Pons (tissue), 1 donor: ENCODE results near the gene TNFRSF12A.
A peak's percentile ranks its signal among the peaks of the same experiment; 100 is the strongest.

Source experiments
- DNase-seq: peaks from one replicate; pipeline ENCODE4 v3.0.0-alpha.2; 2016; ENCODE audit warnings: low spot score

Gene TNFRSF12A

GRCh38 chr16:2986623-2987188 lies 33.5 kb upstream of the TNFRSF12A start:
- no peak for DNase-seq

DNA sequence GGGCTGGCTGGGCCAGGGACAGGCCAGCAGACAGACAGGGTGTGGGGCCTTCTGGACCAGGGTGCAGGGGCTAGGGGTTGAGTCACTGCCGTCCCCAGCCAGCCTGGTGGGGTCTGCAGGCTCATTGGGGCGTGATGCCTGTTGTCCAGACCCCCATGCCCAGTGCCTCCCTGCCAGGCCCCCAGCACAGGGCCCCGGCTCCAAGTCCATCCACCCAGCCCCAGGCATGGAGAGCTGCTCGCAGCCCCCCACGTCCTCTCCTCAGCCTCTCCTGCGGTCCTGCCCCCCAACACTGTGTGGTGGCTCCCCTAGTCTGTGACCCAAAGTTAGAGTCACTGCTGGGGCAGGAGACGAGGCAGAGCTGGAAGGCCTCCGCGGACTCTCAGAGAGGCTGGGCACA lies 32.9 kb upstream of the TNFRSF12A start:
- DNase-seq, result no peak

DNA sequence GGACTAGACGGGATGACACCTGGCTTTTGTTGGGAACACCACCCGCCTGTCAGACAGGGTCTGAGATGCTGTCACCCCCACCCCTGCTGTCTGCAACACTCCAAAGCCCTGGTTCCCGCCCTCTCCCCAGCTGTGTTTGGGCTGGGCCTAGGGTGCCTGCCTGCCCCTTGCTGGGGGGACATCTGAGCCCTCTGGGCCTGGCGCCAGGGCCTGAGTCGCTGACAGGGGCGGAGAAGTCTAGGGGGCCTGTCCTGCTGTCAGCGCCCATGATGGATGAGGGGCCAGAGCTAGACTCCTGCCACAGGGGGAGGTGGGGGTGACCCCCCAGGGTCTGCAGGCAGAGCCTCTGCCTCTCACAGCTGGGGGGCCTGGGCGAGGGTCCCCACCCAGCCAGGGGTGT lies 32.3 kb upstream of the TNFRSF12A start:
- DNase-seq, result no peak

- DNase-seq, result no peak
These were observed 31.5 kb upstream of the TNFRSF12A start for GRCh38 chr16:2988590-2989099.

DNA sequence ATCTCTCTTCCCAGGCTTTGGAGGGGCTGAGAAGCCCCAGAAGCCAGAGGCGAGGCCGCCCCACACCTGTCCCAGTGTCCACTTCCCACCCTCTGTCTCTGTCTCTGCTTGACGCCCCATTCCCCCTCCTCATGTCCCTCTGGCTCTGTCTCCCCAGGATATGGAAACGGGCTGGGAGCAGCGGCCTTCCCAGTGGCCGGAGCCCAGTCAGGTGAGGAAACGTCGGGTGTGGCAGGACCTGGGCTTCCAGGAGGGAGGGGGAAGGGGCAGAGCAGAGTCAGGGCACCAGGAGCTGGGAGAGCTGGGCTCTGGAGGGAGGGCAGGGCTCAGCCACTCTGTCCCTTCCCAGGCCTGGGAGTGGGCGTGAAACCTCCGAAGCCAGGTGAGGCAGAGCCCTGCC lies 29.3 kb upstream of the TNFRSF12A start:
- no peak for DNase-seq

DNA sequence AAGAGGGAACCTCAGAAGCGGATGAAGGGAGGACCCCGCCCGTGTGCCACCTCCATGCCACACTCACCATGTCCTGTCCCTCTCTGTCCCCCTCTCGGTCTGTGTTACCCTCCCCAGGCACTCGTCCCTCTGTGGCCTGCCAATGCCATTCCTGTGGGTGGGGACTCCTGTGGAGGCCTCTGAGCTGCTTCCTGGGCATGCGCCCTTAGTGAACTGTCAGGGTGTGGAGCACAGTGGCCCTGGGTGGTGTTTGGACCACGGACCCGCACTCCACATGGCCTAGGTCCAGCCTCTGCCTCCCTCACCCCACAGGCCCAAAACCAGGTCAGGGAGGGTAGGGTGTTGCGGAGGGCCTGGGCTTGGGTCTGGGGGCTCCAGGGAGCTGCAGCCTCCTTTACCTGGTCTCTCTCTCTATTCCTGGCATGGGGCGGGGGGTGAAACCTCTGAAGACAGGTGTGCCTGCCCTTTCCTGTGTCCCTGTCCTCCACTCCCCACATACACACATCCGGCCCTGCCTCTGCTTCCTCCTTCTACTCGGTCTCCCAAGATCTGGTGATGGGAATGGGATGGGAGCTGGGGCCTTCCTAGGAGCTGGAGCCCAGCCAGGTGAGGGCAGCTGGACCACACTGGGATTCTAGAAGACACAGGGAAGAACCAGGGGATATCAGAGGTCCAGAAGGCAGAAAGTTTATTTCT lies 28.5 kb upstream of the TNFRSF12A start:
- no peak for DNase-seq

DNA sequence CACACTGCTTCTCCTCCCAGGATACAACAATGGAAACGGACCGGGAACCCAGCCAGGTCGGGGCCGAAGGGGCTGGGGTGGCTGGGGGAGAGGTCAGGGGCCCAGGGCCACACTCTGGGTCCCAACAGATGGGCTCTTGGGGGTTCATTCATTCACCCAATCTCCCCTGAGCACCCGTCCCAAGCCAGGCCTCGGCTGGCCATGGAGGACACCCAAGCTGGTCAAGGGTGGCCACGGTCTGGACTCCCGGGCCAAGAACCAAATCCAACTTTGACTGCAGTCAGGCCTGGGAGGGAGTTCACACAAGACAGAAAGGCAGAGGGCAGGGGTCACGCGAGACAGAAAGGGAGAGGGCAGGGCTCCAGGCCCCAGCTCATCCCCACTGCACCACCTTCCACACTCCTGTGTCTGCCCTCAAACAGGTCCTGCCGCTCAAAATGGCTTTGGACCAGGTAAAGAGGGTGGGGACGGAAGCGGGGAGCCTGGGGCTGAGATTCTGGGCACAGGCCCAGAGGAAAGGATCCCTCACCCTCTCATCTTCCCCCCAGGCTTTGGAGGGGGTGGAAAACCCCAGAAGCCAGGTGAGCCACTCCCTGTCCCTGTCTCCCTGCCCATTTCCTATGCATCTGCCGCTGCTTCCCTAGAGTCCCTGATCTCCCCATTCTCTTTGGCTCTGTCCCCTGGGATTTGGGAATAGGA lies 27.6 kb upstream of the TNFRSF12A start:
- no peak for DNase-seq

DNA sequence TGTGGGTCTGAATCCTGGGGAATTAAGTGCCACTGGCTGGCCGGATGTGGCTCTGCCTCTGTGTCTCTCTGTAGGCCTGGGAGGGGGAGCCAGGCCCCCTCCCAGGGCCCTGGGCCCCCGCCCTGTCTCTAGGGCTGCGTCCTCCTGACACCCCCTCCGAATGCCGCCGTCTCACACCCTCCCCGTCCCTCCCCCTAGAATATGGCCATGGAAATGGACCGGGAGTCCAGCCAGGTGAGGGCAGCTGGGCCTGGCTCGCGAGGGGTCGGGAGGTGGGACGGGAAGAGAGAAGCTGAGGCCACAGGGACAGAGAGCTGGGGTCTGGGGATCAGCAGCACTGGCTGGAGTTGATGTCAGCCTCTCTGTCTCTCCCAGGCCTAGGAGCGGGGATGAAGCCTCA lies 23.9 kb upstream of the TNFRSF12A start:
- DNase-seq, result no peak

- DNase-seq, result no peak
These were observed 20.2 kb upstream of the TNFRSF12A start for GRCh38 chr16:2999929-3000328.

GRCh38 chr16:3000540-3000939 lies 19.6 kb upstream of the TNFRSF12A start:
- DNase-seq, result no peak

DNA sequence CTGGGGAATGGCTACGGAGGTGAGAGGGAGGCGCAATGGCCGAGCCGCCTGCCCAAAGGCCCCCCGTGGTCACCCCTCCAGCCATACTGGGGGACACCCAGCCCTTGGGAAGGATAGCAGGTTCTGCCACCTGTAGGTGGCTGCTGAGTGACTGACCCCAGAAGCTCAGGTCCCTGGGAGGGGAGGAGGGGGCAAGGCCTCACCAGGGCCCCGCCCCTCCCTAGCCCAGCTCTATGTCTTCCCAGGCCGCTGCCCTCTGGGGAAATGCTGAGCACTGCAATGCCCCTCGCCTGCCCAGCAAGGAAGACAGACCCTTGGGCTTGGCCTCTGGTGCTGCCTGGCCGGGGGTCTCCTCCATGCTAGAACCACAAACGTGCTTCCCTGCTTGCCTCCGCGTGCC lies 18.9 kb upstream of the TNFRSF12A start:
- no peak for DNase-seq

GRCh38 chr16:3003582-3004270 lies 16.4 kb upstream of the TNFRSF12A start:
- DNase-seq, result peak; percentile 99

GRCh38 chr16:3004319-3004718 lies 15.8 kb upstream of the TNFRSF12A start:
- DNase-seq, result no peak

GRCh38 chr16:3004781-3005284 lies 15.3 kb upstream of the TNFRSF12A start:
- no peak for DNase-seq

DNA sequence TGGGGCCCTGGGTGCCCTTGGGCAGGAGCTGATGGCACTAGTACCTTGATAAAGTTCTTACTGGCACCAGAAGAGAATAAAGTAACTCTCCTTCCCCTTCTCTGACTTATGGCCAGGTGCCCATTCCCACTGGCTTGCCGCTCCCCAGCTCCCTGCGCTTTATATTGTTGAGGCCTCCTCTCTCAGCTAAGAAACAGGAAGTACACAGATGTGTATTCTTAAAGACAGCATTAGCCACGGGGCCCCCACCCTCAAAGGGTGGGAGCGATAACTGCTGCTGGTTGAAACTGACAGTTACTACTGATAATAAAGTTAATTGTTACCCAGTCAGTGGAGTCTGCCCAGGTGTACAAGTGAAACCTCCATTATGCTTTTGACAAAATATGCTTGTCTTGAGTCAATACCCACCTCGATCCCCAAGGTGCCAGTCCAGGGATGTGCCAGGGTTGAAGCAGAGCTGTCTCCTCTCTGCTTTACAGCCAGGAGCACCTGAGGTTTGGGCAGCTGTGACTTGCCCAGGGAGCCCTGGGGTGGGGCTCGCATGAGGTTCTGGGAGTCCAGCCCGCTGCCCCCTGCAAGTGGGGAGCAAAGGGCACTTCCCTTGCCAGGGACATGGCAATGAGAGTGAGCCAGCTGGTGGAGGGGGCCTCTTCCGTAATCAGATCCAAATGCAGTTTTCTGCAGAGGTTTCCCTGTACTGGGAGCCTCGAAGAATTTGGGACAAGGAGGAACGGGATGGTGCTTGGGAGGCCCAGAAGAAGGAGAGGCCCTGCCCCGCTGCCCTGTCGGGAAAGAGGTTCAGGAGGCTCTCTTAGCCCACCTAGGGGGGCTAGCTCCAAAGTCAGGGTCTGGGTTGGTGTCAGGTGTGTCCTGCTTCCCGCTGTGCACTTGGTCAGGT lies 12.9 kb upstream of the TNFRSF12A start:
- no peak for DNase-seq

- no peak for DNase-seq
These were observed 12.0 kb upstream of the TNFRSF12A start for GRCh38 chr16:3007957-3008689.

DNA sequence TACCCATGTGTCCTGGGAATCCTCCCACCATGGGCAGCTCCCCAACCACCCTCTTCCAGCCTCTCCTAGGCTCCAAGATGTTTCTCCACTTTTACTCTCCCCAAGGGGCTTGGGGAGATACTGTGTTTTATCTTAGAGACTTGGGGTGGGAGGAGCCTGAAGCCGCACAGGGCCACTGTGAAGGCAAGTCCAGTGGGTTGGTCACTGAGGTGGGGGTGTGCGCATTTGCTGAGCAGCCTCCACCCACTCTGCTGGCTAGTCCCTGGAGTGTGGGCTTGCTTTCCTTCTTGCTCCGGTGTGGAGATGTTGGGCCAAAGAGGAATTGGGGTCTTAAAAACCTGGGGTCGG lies 11.5 kb upstream of the TNFRSF12A start:
- no peak for DNase-seq

- no peak for DNase-seq
These were observed 10.4 kb upstream of the TNFRSF12A start for GRCh38 chr16:3009568-3010390.

DNA sequence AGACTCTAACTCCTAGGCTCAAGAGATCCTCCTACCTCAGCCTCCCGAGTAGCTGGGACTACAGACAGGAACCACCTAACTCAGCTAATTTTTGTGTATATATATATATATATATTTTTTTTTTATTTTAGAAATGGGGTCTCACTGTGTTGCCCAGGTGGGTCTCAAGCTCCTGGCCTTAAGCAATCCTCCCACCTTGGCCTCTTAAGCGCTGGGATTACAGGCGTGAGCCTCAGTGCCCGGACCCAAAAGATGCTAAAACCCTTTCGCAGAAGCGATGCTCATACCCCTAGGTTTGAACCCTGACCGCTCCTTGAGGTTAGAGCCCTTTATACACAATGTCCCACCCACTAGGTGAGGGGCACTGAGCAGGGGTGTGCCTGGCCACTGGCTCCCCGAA lies 9.7 kb upstream of the TNFRSF12A start:
- DNase-seq, result no peak

GRCh38 chr16:3012246-3012645 lies 7.9 kb upstream of the TNFRSF12A start:
- DNase-seq, result no peak
